H9 (cell line): ENCODE data around the gene KLF13. TPM values are rescaled to one million over a fixed set of nuclear protein-coding genes. Genes with fewer than 3 reads are reported as not detected.

Source experiments
- DNase-seq: peaks from one replicate; pipeline ENCODE4 v3.0.0-alpha.2; 2017
- H2AFZ ChIP-seq: one replicate; pipeline ENCODE4 v1.6.1; 2013; ENCODE audit warnings: mild to moderate bottlenecking, low read length, control low read depth, moderate library complexity
- H2AK5ac ChIP-seq: 2 replicates; pipeline ENCODE4 v1.6.1; 2013; ENCODE audit warnings: low read length, control low read depth, mixed read lengths; ENCODE audit not compliant: insufficient read length
- H2BK120ac ChIP-seq: one replicate; pipeline ENCODE4 v1.6.1; 2013; ENCODE audit warnings: low read depth, mild to moderate bottlenecking, low read length, control low read depth, inconsistent platforms; ENCODE audit not compliant: poor library complexity, severe bottlenecking
- H2BK12ac ChIP-seq: 2 replicates; pipeline ENCODE4 v1.6.1; 2013; ENCODE audit warnings: low read length, control low read depth, mixed read lengths, low read depth; ENCODE audit not compliant: insufficient read length
- H2BK15ac ChIP-seq: 2 replicates; pipeline ENCODE4 v1.6.1; 2013; ENCODE audit warnings: low read depth, low read length, control low read depth
- H2BK20ac ChIP-seq: one replicate; pipeline ENCODE4 v1.6.1; 2013; ENCODE audit warnings: low read depth, mild to moderate bottlenecking, low read length, control low read depth, inconsistent platforms; ENCODE audit not compliant: poor library complexity, severe bottlenecking
- H2BK5ac ChIP-seq: 2 replicates; pipeline ENCODE4 v1.6.1; 2013; ENCODE audit warnings: low read length, control low read depth, mixed read lengths; ENCODE audit not compliant: insufficient read length
- H3K14ac ChIP-seq: 2 replicates; pipeline ENCODE4 v1.6.1; 2013; ENCODE audit warnings: low read length, control low read depth; ENCODE audit not compliant: insufficient read depth
- H3K18ac ChIP-seq: 2 replicates; pipeline ENCODE4 v1.6.1; 2013; ENCODE audit warnings: low read depth, mild to moderate bottlenecking, mixed read lengths, low read length, control low read depth; ENCODE audit not compliant: insufficient read length
- H3K23ac ChIP-seq: 2 replicates; pipeline ENCODE4 v1.6.1; 2013; ENCODE audit warnings: low read length, control low read depth, mixed read lengths, low read depth; ENCODE audit not compliant: insufficient read length
- H3K23me2 ChIP-seq: 2 replicates; pipeline ENCODE4 v1.6.1; 2013; ENCODE audit warnings: low read depth, mild to moderate bottlenecking, mixed read lengths, low read length, control low read depth; ENCODE audit not compliant: insufficient read length, poor library complexity, severe bottlenecking
- H3K27ac ChIP-seq: 2 replicates; pipeline ENCODE4 v1.5.1; 2013; ENCODE audit warnings: low read length, control low read depth, mixed read lengths, low read depth; ENCODE audit not compliant: insufficient read length
- H3K27me3 ChIP-seq: 2 replicates; pipeline ENCODE4 v1.6.1; 2013; ENCODE audit warnings: low read length, control low read depth, inconsistent platforms; ENCODE audit not compliant: insufficient read depth
- H3K4ac ChIP-seq: 2 replicates; pipeline ENCODE4 v1.6.1; 2013; ENCODE audit warnings: low read depth, mild to moderate bottlenecking, control low read depth, inconsistent platforms, low read length, moderate library complexity
- H3K4me1 ChIP-seq: 2 replicates; pipeline ENCODE4 v1.6.1; 2013; ENCODE audit warnings: low read length, control low read depth, inconsistent platforms; ENCODE audit not compliant: insufficient read depth
- H3K4me2 ChIP-seq: 2 replicates; pipeline ENCODE4 v1.6.1; 2013; ENCODE audit warnings: low read length, control low read depth, mixed read lengths; ENCODE audit not compliant: insufficient read length, insufficient read depth
- H3K56ac ChIP-seq: 2 replicates; pipeline ENCODE4 v1.6.1; 2013; ENCODE audit warnings: low read depth, mild to moderate bottlenecking, mixed read lengths, low read length, control low read depth; ENCODE audit not compliant: insufficient read length
- H3K79me1 ChIP-seq: 2 replicates; pipeline ENCODE4 v1.6.1; 2013; ENCODE audit warnings: low read depth, mild to moderate bottlenecking, moderate library complexity, low read length, control low read depth, inconsistent platforms; ENCODE audit not compliant: insufficient read depth, poor library complexity, severe bottlenecking
- H3K79me2 ChIP-seq: 2 replicates; pipeline ENCODE4 v1.6.1; 2013; ENCODE audit warnings: low read length, control low read depth, inconsistent platforms; ENCODE audit not compliant: insufficient read depth
- H3K9ac ChIP-seq: 2 replicates; pipeline ENCODE4 v1.6.1; 2013; ENCODE audit warnings: low read length, control low read depth, mixed read lengths; ENCODE audit not compliant: insufficient read length; ENCODE audit errors: extremely low read depth
- H3K9me3 ChIP-seq: one replicate; pipeline ENCODE4 v1.6.1; 2013; ENCODE audit warnings: low read depth, low read length, inconsistent platforms; ENCODE audit not compliant: control insufficient read depth
- H3T11ph ChIP-seq: one replicate; pipeline ENCODE4 v1.6.1; 2013; ENCODE audit warnings: mild to moderate bottlenecking, low read length, control low read depth, inconsistent platforms
- H4K20me1 ChIP-seq: one replicate; pipeline ENCODE4 v1.6.1; 2013; ENCODE audit not compliant: control insufficient read depth, insufficient read length, insufficient read depth
- H4K5ac ChIP-seq: 2 replicates; pipeline ENCODE4 v1.6.1; 2013; ENCODE audit warnings: low read depth, mild to moderate bottlenecking, mixed read lengths, low read length, control low read depth; ENCODE audit not compliant: insufficient read length
- H4K8ac ChIP-seq: replicated peaks from 2 replicates; pipeline ENCODE4 v1.6.1; 2013; ENCODE audit warnings: low read length, control low read depth, mixed read lengths, low read depth; ENCODE audit not compliant: insufficient read length
- H4K91ac ChIP-seq: 2 replicates; pipeline ENCODE4 v1.6.1; 2013; ENCODE audit warnings: low read depth, mild to moderate bottlenecking, moderate library complexity, mixed read lengths, low read length, control low read depth; ENCODE audit not compliant: insufficient read length
- H3K27ac Mint-ChIP-seq, 3 experiments: 2 replicates in 2 of 3; 3 replicates in 1 of 3; pipeline ENCODE4 v1.8.0; 2020 to 2021; ENCODE audit warnings: mixed read lengths in 3 of 3, mild to moderate bottlenecking in 1 of 3, moderate library complexity in 1 of 3
- H3K27me3 Mint-ChIP-seq: 2 replicates; pipeline ENCODE4 v1.8.0; 2021; ENCODE audit warnings: low read depth, mild to moderate bottlenecking, moderate library complexity, mixed read lengths
- H3K36me3 Mint-ChIP-seq, 3 experiments: 2 replicates in 2 of 3; 3 replicates in 1 of 3; pipeline ENCODE4 v1.8.0; 2020 to 2021; ENCODE audit warnings: low read depth in 3 of 3, mixed read lengths in 3 of 3; ENCODE audit not compliant: insufficient read depth in 1 of 3
- H3K4me1 Mint-ChIP-seq, 2 experiments: 2 replicates each; pipeline ENCODE4 v1.8.0; 2020; ENCODE audit warnings: mixed read lengths in 2 of 2
- H3K4me3 Mint-ChIP-seq, 2 experiments: 2 replicates in 1 of 2; 3 replicates in 1 of 2; pipeline ENCODE4 v1.8.0; 2020 to 2021; ENCODE audit warnings: mild to moderate bottlenecking in 2 of 2, mixed read lengths in 2 of 2, moderate library complexity in 1 of 2
- H3K9me3 Mint-ChIP-seq, 2 experiments: 2 replicates in 1 of 2; 3 replicates in 1 of 2; pipeline ENCODE4 v1.8.0; 2020; ENCODE audit warnings: mild to moderate bottlenecking in 2 of 2, mixed read lengths in 2 of 2, moderate library complexity in 1 of 2
- WGBS: extraction: QIAGEN DNeasy Blood & Tissue Kit; methylation state at CpG from one replicate; pipeline ENCODE4 v1.1.7; 2013; ENCODE audit warnings: missing lambda C conversion rate, low lambda C conversion rate, mixed read lengths; ENCODE audit not compliant: insufficient read length; ENCODE audit errors: extremely low coverage; 5-methylcytosine and 5-hydroxymethylcytosine counted together
- total RNA-seq: library from RNA; stranded (reverse); gene quantifications from 2 replicates; pipeline ENCODE4 v1.2.1, GENCODE V29; 2021
- TF ChIP-seq, protein P1 (sequence below): fragments of 200-600 bp; sonication (generic); conservative IDR thresholded peaks from 3 replicates; pipeline ENCODE4 v1.8.0; 2021; ENCODE audit warnings: antibody characterized with exemption, mild to moderate bottlenecking

The KLF13 gene
- total RNA-seq, 1 experiment from 2014 or later: 33.4 TPM

DNA sequence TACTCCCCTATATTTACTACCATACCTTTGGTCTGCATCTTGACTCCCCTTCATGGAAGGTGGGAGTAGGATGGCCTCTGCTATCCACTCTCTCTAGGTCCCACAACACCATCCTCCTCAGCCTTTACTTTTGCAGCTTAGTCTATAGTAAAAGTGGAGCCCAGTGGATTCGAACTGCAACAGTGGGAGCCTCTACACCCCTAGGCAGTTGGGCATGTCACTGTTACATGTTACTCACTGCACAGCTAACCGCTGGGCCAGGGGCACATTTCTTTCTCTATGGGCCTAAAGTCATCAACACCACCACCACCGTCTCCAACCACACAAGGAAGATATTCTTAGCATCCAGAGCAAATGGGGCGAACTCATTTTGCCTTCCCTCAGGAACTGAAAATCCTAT is 62.9 kb downstream of the KLF13 start:
- no peak overlapping the region for H2AFZ ChIP-seq
- no peak overlapping the region for H2BK20ac ChIP-seq
- H3K23me2 ChIP-seq: peaks cover 18% of the 10 kb centered on the region
- H3K27ac Mint-ChIP-seq: no peak overlapping the region
- no peak overlapping the region for H2BK15ac ChIP-seq
- H2BK120ac ChIP-seq: no peak overlapping the region
- peaks cover 2% of the 10 kb centered on the region; the same call in 1 of the 2 replicates for H3K27me3 ChIP-seq
- H3K4me2 ChIP-seq: no peak overlapping the region
- H3K4me3 Mint-ChIP-seq: no peak overlapping the region
- H2BK12ac ChIP-seq: no peak overlapping the region
- H3K27ac ChIP-seq: no peak overlapping the region
- H3K4ac ChIP-seq: no peak overlapping the region
- H3K56ac ChIP-seq: no peak overlapping the region
- DNase-seq: no peak
- H3K4me1 ChIP-seq: no peaks in the 10 kb centered on the region
- peaks cover 42% of the 10 kb centered on the region for H3K27me3 Mint-ChIP-seq
- no peaks in the 10 kb centered on the region for H4K20me1 ChIP-seq
- H4K8ac ChIP-seq: no peak overlapping the region
- no peak overlapping the region for H3K14ac ChIP-seq
- no peak overlapping the region for H2BK5ac ChIP-seq
- no peak overlapping the region for H3K9ac ChIP-seq
- peaks cover 0 to 12% (median 7%) of the 10 kb centered on the region in 3 experiments; a peak in 4 of 7 replicates for H3K36me3 Mint-ChIP-seq
- no peak overlapping the region for H3K23ac ChIP-seq
- H4K91ac ChIP-seq: no peak overlapping the region
- no peaks in the 10 kb centered on the region for H3K79me1 ChIP-seq
- no peaks in the 10 kb centered on the region for H3K9me3 ChIP-seq
- H3K4me1 Mint-ChIP-seq: peaks cover 9 to 12% of the 10 kb centered on the region in 2 experiments
- no peaks in the 10 kb centered on the region for H3K79me2 ChIP-seq
- WGBS: no CpG with 5 or more reads among the region's 4 CpGs
- H4K5ac ChIP-seq: no peak overlapping the region
- H3T11ph ChIP-seq: no peak overlapping the region
- TF ChIP-seq, protein P1, sequence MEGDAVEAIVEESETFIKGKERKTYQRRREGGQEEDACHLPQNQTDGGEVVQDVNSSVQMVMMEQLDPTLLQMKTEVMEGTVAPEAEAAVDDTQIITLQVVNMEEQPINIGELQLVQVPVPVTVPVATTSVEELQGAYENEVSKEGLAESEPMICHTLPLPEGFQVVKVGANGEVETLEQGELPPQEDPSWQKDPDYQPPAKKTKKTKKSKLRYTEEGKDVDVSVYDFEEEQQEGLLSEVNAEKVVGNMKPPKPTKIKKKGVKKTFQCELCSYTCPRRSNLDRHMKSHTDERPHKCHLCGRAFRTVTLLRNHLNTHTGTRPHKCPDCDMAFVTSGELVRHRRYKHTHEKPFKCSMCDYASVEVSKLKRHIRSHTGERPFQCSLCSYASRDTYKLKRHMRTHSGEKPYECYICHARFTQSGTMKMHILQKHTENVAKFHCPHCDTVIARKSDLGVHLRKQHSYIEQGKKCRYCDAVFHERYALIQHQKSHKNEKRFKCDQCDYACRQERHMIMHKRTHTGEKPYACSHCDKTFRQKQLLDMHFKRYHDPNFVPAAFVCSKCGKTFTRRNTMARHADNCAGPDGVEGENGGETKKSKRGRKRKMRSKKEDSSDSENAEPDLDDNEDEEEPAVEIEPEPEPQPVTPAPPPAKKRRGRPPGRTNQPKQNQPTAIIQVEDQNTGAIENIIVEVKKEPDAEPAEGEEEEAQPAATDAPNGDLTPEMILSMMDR: no peak
- H3K18ac ChIP-seq: no peak overlapping the region
- peaks cover 6 to 19% of the 10 kb centered on the region in 2 experiments; a peak in 4 of 5 replicates for H3K9me3 Mint-ChIP-seq
- no peak overlapping the region for H2AK5ac ChIP-seq
